CD4-positive, alpha-beta T cell treated with Interleukin-17A for 1 hour (primary cell): ENCODE measurements around the gene RHCG.

ENCODE experiments used
- DNase-seq: peaks from one replicate; pipeline ENCODE4 v3.0.0-alpha.2; 2020

Gene RHCG

GRCh38 chr15:89442671-89443307 lies 53.6 kb downstream of the RHCG start:
- peak; percentile 3 for DNase-seq

DNA sequence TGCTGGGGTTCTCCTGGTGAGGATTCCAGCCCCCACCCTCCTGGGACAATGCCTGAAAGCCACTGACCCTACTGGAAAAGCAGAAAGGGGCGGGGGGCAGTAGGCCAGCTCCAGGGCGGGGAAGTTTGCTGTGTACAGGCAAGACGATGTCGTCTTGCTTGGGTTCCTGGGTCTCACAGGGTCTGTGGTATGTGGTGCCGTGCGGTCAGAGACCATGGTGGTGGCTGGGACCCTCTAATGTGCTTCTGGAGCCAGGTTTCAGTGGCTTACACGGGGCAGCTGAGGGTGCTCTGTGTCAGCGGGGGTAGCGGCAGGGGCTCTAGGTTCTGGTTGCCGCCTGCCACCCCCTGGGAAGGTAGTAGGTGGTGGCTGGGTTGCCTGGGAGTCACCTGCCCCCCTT lies 54.2 kb downstream of the RHCG start:
- no peak for DNase-seq

DNA sequence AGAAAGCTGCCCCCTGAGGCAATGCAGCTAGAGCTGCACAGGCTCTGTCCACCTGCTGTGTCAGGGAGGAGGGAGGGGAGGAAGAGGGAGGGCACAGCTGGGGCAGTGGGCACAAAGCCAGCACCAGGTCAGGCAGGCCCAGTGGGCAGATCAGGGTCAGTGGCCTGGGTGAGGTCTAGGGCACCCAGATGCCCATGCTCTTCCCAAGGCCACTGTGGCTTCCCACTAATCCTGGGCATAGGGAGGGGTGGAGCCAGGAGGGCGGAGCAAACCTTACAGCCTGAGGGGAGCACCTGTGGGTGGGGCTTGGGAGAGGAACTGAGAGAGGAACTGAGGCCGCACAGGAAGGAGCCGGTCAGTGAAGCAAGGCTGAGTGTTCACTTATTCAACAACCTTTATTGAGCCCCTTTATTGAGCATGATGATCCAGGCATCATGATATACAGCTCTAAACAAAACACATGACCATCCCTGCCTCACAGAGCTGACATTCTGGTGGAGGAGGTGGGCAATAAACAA lies 55.0 kb downstream of the RHCG start:
- no peak for DNase-seq

DNA sequence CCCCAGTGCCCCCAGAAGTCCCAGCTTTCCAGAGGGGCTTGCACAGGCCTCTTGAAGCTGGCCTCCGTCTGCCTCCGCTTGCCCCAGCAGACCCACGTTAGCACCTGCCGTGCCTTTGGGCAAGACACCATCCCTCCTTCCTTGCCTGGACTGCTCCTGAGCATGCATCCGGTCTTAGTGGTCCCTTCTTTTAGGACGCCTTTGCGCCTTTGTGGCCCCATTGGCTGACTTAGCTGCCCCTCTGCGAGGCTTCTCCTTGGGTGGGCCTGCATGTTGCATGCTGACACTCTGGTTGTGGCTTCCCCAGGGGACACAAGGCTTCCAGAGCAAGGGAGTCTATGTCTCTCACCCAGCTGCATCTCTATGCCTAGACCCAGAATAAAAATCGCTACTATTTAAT lies 56.6 kb downstream of the RHCG start:
- DNase-seq, result no peak

DNA sequence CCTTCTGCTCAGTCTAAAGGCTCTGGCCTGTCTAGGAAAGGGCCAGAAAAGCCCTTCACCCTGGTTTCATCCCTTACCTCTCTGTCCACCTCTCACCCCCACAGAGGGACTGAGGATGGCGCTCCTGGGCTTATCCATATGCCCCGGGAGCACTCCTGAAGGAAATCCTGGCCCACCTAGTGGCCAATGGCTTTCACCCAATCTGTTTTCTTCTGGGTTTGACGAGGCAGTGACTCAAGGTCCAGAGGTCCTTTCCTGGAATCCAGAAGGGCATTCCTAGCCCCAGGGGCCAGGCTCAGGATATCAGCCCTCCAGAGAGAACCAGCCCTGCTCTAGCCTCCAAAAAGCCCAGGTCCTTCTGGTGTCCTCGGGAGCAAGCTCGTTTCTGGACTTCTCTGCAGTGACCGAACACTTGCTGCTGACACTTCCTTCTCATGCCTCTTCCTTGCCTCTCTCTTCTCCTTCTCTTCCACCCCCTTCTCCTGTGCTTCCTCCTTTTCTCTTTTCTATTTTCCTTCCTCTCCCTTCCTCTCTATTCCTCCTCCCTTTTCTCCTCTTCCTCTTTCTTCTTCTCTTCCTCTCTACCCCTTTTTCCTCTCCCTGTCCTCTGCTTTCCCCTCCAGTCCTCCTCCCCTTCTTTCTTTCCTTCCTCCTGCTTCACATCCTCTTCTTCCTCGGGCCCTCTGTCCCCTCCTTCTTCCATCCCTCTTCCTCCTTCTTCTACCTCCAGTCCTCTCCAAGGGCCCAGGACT lies 59.6 kb downstream of the RHCG start:
- no peak for DNase-seq

DNA sequence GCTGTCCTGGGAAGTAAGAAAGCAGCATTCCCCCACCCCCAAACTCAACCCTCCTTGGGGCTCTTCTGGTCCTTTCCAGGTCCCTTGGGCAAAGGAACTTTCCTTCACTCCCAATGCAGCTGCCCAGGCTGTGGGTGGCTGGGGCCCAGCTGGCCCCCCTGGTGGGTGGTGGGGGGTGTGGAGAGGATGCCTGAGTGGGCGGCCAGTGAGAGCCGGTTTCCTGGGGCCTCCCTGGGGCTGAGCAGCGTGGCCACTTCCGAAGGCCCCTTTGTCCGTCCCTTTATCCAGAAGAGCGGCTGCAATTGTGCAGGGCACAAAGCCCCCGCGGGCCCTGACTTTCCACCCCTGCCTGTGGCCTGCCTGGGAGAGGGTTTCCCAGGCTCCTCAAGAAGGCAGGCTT lies 61.0 kb downstream of the RHCG start:
- DNase-seq, result no peak

- DNase-seq, result no peak
Measured at GRCh38 chr15:89433686-89434085, 62.7 kb downstream of the RHCG start.

GRCh38 chr15:89430530-89431341 lies 65.6 kb downstream of the RHCG start:
- DNase-seq, result peak; percentile 84

DNA sequence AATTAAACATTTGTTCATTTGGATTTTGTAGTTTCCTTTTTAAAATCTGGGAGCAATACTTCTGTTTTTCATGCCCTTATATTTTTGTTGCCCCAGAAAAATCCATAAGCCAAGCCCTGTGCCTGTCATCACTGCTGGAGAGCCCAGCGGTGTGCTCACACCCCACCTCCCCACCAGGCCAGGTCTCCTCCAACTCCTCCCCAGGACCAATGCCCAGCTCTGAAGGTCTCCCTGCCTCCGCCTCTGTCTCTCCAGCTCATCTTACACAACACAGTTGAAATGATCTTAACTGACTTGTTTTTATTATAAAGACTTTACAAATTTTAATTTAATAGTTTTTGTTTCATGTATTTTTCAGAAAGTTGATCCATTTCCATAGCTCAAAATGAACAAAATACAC lies 66.4 kb downstream of the RHCG start:
- DNase-seq, result no peak

GRCh38 chr15:89429023-89429422 lies 67.4 kb downstream of the RHCG start:
- DNase-seq, result no peak

- no peak for DNase-seq
Measured at GRCh38 chr15:89428246-89428645, 68.1 kb downstream of the RHCG start.

DNA sequence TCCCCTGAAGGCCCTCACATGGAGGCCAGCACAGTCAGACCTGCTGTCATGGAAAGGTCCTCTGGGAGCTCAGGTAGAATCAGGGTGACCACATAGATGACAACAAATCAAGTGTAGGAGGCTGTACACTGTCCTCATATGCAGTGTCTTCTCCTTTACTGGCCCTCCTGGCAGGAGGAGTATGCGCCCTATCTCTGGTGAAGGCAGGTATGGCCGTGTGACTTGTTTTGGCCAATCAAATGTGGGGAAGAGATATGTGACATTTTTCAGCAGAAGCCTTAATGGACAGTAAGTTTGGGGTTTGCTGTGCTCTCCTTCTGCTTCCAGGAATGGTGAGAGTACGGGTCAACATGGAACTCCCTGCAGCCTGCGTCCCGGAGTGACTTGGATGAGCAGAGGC lies 69.9 kb downstream of the RHCG start:
- no peak for DNase-seq

- no peak for DNase-seq
Measured at GRCh38 chr15:89423981-89424380, 72.4 kb downstream of the RHCG start.
